H1 (cell line): Measurements from ENCODE around the gene ATP1A1. TPM values are rescaled to one million over a fixed set of nuclear protein-coding genes. Genes with fewer than 3 reads are reported as not detected.

Experiments used
- ATF2 ChIP-seq: IDR thresholded peaks from 2 replicates; pipeline ENCODE4 v1.6.1; 2012; ENCODE audit warnings: low read length, inconsistent platforms
- CEBPB ChIP-seq: IDR thresholded peaks from 2 replicates; pipeline ENCODE4 v1.6.1; 2012; ENCODE audit warnings: low read depth, low read length
- CHD7 ChIP-seq: fragments of 300-600 bp; sonication (generic); IDR thresholded peaks from 2 replicates; pipeline ENCODE4 v1.7.1; 2012; ENCODE audit warnings: low read length, moderate library complexity, mild to moderate bottlenecking, inconsistent platforms; ENCODE audit not compliant: insufficient replicate concordance
- polyA plus RNA-seq, 7 experiments: library from polyadenylated mRNA; depleted of rRNA in 3 of 7; stranded (reverse) in 5 of 7; unstranded in 2 of 7; fragments of >200 nt in 5 of 7; fragments of 200-250 nt in 2 of 7; gene quantifications; 1 replicate in 5 of 7; 2 replicates in 1 of 7; 4 replicates in 1 of 7; pipeline versions ENCODE4 v1.2.1 to v1.2.3, GENCODE V29; 2011 to 2013; ENCODE audit warnings: missing spikeins in 2 of 7, mixed read lengths in 2 of 7
- total RNA-seq: library from RNA; stranded (reverse); fragmentation: NEBNext Ultra II Directional; extraction: Animal tissue kit (Norgen Biotek cat#: 25700); gene quantifications from 2 replicates; pipeline ENCODE4 v1.2.1, GENCODE V29; 2021

The ATP1A1 gene
- total and polyA plus RNA-seq, 2 of the 8 experiments (the other 6 are each of a cell fraction or from before 2014, with no cell fraction given) = 222 to 325 TPM

GRCh38 chr1:116417678-116418077 is 44.6 kb downstream of the ATP1A1 start (continued):
- no peak for TF ChIP-seq CHD7
- TF ChIP-seq CEBPB = no peak
- no peak for TF ChIP-seq ATF2
